Esophagus (tissue), 2 donors: ENCODE measurements around the gene NPM1. TPM values are rescaled to one million over a fixed set of nuclear protein-coding genes. Genes with fewer than 3 reads are reported as not detected.
"Not testable (repeated sequence)": the region's sequence is repeated elsewhere in the genome, so short reads cannot be mapped to it uniquely, and the experiment has no call there.

Experiments used
- H3K27ac ChIP-seq, 2 donors: one replicate each; pipeline ENCODE4 v1.5.1; 2013; ENCODE audit warnings: low read depth in 2 of 2, mild to moderate bottlenecking in 2 of 2, inconsistent platforms in 1 of 2, low read length in 1 of 2, moderate library complexity in 1 of 2
- H3K27me3 ChIP-seq, 2 donors: one replicate each; pipeline ENCODE4 v1.6.1; 2013; ENCODE audit warnings: low read length in 2 of 2, control low read depth in 1 of 2, mild to moderate bottlenecking in 1 of 2; ENCODE audit not compliant: insufficient read depth in 2 of 2, control insufficient read depth in 1 of 2
- H3K36me3 ChIP-seq, 2 donors: one replicate each; pipeline ENCODE4 v1.6.1; 2013; ENCODE audit warnings: low read length in 1 of 2; ENCODE audit not compliant: control insufficient read depth in 2 of 2, insufficient read depth in 2 of 2
- H3K4me1 ChIP-seq, 2 donors: one replicate each; pipeline ENCODE4 v1.6.1; 2013; ENCODE audit warnings: low read length in 1 of 2; ENCODE audit not compliant: control insufficient read depth in 2 of 2, insufficient read depth in 2 of 2
- H3K4me3 ChIP-seq, 2 donors: one replicate each; pipeline ENCODE4 v1.5.1; 2013; ENCODE audit warnings: low read length in 2 of 2, mild to moderate bottlenecking in 2 of 2, low read depth in 1 of 2, moderate library complexity in 1 of 2
- H3K9me3 ChIP-seq, 2 donors: one replicate each; pipeline ENCODE4 v1.6.1; 2013; ENCODE audit warnings: mild to moderate bottlenecking in 2 of 2, low read depth in 1 of 2, low read length in 1 of 2, moderate library complexity in 1 of 2; ENCODE audit not compliant: control insufficient read depth in 2 of 2, insufficient read depth in 1 of 2
- WGBS, 2 donors: extraction: QIAGEN DNeasy Blood & Tissue Kit; methylation state at CpG; one replicate each; pipeline ENCODE4 v1.1.7; 2013; 5-methylcytosine and 5-hydroxymethylcytosine counted together
- polyA plus RNA-seq, 2 donors: library from polyadenylated mRNA; stranded (reverse); fragments of 200-250 nt; gene quantifications; one replicate each; pipeline ENCODE4 v1.2.3, GENCODE V29; 2013
- donor health status: healthy with polysubstance abuse.
- donor health status: Bipolar disorder and iron deficiency.

The NPM1 gene
- polyA plus RNA-seq, 2 donors = 800 to 2,525 TPM

DNA sequence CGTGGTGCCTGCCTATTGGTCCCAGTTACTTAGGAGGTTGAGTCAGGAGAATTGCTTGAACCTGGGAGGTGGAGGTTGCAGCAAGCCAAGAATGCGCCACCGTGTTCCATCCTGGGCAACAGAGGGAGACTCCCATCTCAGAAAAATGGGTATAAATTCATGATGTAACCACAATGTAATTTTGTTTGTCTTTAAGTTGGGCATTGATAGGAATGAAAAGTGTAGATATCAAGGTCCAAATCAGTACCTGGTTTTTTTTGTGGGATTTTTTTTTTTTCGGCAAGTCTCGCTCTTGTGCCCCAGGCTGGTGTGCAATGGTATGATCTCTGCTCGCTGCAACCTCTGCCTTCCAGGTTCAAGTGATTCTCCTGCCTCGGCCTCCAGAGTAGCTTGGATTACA, 7.4 kb downstream of the NPM1 start:
- H3K9me3 ChIP-seq = no peaks in the 10 kb centered on the region
- H3K36me3 ChIP-seq = peaks cover 6 to 21% of the 10 kb centered on the region in 2 donors
- WGBS, 2 donors = 92 to 96% methylated on average over 7 of the region's 7 CpGs
- H3K4me1 ChIP-seq = peaks cover 0 to 2% of the 10 kb centered on the region in 2 donors
- no peaks in the 10 kb centered on the region for H3K27me3 ChIP-seq
- H3K4me3 ChIP-seq = no peak overlapping the region
- H3K27ac ChIP-seq = no peak overlapping the region

DNA sequence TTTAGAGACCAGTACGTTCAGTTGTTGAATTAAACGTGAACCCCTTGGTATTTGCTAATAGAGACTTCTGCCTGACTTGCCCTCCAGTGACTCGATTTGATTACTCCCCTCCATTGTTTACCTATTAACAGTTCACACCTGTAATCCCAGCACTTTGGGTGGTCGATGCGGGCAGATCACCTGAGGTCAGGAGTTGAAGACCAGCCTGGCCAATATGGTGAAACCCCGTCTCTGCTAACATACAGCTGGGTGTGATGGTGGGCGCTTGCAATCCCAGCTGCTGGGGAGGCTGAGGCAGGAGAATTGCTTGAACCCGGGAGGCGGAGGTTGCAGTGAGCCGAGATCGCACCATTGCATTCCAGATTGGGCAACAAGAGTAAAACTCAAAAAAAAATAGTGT, 8.9 kb downstream of the NPM1 start:
- not testable (repeated sequence) for H3K4me3 ChIP-seq, H3K4me1 ChIP-seq
- 84 to 89% methylated on average over 11 of the region's 11 CpGs for WGBS, 2 donors

DNA sequence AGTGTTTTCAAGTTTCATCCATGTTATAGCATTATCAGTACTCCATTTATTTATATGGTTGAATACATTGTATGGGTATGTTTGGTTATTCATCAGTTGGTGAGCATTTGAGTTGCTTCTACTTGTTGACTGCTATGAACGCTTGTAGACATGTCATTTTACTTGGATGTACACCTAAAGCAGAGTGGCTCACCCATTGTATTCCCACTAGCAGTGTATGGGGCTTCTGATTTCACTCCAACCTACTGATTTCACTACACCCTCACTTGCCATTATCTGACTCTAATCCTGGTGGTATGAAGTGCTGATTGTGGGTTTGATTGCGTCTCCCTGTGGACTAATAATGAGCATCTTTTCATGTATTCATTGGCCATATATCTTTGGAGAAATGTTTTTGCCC, 9.5 kb downstream of the NPM1 start:
- Histone ChIP-seq H3K27ac (no peak overlapping the region), H3K4me1 (no peaks in the 10 kb centered on the region), H3K36me3 (peaks cover 16 to 29% of the 10 kb centered on the region in 2 donors), H3K27me3 (no peaks in the 10 kb centered on the region), H3K4me3 (no peak overlapping the region), H3K9me3 (no peaks in the 10 kb centered on the region)
- WGBS, 2 donors = 83 to 91% methylated on average over 2 of the region's 2 CpGs

More for the DNA sequence above, 8.9 kb downstream of the NPM1 start:
- H3K36me3 ChIP-seq = peaks cover 14 to 33% of the 10 kb centered on the region in 2 donors
- not testable (repeated sequence) for H3K9me3 ChIP-seq, H3K27ac ChIP-seq, H3K27me3 ChIP-seq

DNA sequence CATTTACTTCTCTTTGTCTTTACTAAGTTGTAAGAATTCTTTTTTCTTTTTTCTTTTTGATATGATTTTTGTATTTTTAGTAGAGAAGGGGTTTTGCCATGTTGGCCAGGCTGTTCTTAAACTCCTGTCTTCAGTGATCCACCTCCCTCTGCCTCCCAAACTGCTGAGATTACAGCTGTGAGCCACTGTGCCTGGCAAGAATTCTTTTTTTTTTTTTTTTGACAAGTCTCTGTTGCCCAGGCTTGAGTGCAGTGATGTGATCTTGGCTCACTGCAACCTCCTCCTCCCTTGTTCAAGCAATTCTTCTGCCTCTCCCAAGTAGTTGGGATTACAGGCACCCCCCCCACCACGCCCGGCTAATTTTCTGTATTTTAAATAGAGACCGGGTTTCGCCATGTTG, 9.9 kb downstream of the NPM1 start:
- H3K4me1 ChIP-seq = no peaks in the 10 kb centered on the region
- H3K27ac ChIP-seq = no peak overlapping the region
- no peaks in the 10 kb centered on the region for H3K9me3 ChIP-seq
- H3K36me3 ChIP-seq = peaks cover 16 to 29% of the 10 kb centered on the region in 2 donors
- no peak overlapping the region for H3K4me3 ChIP-seq
- WGBS, 2 donors = 89 to 90% methylated on average over 4 of the region's 4 CpGs
- no peaks in the 10 kb centered on the region for H3K27me3 ChIP-seq

DNA sequence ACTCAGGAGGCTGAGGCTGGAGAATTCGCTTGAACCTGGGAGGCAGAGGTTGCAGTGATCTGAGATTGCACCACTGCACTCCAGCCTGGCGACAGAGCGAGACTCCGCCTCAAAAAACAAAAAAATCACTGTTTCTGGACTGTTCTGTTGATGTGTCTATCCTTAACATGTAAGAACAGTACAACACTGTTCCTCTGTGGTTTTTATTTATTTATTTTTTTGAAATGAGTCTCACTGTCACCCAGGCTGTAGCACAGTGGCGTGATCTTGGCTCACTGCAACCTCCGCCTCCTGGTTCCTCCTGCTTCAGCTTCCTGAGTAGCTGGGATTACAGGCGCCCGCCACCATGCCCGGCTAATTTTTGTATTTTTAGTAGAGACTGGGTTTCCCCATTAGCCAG, 11.0 kb downstream of the NPM1 start:
- WGBS, 2 donors = 92% methylated on average over 9 of the region's 9 CpGs
- H3K36me3 ChIP-seq = peaks cover 16 to 29% of the 10 kb centered on the region in 2 donors
- not testable (repeated sequence) for H3K27me3 ChIP-seq

DNA sequence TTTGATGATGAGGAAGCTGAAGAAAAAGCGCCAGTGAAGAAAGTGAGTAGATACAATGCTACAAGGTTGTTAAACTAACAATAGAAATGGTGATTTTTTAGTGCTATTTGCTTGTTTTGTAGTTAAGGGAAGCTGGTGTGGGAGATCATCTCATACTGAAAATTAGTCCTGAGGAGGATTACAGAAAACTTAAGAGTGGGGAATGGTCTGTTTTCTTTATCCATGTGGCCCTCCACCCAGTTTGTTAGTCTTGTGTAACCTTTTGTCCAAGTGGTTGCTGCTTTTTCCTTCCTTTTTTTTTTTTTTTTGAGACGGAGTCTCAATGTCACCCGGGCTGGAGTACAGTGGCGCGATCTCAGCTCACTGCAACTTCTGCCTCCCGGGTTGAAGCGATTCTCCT, 12.5 kb downstream of the NPM1 start:
- Histone ChIP-seq H3K9me3 (no peaks in the 10 kb centered on the region), H3K36me3 (peaks cover 13 to 19% of the 10 kb centered on the region in 2 donors), H3K4me1 (no peaks in the 10 kb centered on the region), H3K4me3 (no peak overlapping the region), H3K27me3 (no peaks in the 10 kb centered on the region), H3K27ac (no peak overlapping the region)
- 92% methylated on average over 7 of the region's 7 CpGs for WGBS, 2 donors

More for the DNA sequence above, 11.0 kb downstream of the NPM1 start:
- not testable (repeated sequence) for H3K27ac ChIP-seq, H3K4me1 ChIP-seq, H3K9me3 ChIP-seq, H3K4me3 ChIP-seq

DNA sequence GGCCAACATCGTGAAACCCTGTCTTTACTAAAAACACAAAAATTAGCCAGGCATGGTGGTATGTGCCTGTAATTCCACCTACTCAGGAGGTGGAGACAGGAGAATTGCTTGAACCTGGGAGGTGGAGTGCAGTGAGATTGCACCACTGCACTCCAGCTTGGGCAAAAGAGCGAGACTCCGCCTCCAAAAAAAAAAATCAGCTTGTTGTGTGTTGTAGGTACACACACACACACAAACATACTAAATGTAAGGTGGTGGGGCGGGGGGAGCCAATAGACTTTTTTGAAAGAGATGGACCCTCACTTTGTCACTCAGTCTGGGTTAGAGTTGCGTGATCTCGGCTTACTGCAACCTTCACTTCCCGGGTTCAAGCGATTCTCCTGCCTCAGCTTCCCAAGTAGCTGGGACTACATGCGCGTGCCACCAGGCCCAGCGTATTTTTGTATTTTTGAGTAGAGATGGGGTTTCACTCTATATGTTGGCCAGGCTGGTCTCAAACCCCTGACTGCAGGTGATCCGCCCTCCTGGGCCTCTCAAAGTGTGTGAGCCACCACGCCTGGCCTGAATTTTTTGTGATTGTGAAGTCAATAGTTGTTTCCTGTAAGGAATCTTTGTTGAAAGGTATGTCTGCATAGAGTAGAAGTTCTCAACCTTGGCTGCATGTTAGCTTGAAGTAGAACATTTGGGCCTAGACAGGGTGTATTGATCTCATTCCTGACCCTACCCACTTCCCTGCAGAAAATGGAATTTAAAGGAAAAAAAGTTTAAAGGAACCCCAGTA, 13.7 kb downstream of the NPM1 start:
- no peaks in the 10 kb centered on the region for H3K9me3 ChIP-seq
- WGBS, 2 donors = 96 to 97% methylated on average over 13 of the region's 13 CpGs
- no peak overlapping the region for H3K27ac ChIP-seq
- H3K27me3 ChIP-seq = no peaks in the 10 kb centered on the region
- no peak overlapping the region for H3K4me3 ChIP-seq
- peaks cover 13 to 15% of the 10 kb centered on the region in 2 donors for H3K36me3 ChIP-seq
- H3K4me1 ChIP-seq = no peaks in the 10 kb centered on the region

DNA sequence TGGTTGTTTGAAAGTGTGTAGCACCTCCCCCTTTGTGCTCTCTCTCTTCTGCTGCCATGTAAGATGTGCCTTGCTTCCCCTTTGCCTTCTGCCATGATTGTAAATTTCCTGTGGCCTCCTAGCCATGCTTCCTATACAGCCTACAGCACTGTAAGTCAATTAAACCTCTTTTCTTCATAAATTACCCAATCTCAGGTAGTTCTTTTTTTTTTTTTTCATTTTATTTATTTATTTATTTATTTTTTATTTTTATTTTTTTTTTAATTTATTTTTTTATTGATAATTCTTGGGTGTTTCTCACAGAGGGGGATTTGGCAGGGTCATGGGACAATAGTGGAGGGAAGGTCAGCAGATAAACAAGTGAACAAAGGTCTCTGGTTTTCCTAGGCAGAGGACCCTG, 15.1 kb downstream of the NPM1 start:
- not testable (repeated sequence) for H3K4me3 ChIP-seq, H3K27me3 ChIP-seq, H3K9me3 ChIP-seq, H3K4me1 ChIP-seq, H3K27ac ChIP-seq
- peaks cover 12 to 13% of the 10 kb centered on the region in 2 donors for H3K36me3 ChIP-seq

DNA sequence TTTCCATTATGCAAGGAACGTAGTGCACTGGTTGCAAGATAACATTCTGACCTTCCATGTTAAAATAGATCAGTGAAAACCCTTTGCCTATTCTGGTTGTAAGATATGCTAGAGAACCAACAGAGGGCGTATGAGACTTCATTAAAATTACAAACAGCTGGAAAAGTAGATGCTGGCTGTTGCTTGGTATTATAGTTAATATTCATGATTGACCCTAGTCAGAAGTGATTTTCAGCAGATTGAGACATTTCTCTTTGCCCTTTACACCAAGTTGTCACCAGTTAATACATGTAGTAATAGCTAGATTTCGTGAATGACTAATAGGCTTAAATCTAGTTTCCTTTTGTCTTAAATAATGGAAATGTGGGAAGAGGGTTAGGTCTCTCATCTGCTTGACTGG, 18.0 kb downstream of the NPM1 start:
- H3K36me3 ChIP-seq = peaks cover 6 to 11% of the 10 kb centered on the region in 2 donors
- H3K27me3 ChIP-seq = no peaks in the 10 kb centered on the region
- H3K4me3 ChIP-seq = no peak overlapping the region
- H3K4me1 ChIP-seq = no peaks in the 10 kb centered on the region
- H3K9me3 ChIP-seq = no peaks in the 10 kb centered on the region
- WGBS, 2 donors = 52 to 64% methylated on average over 3 of the region's 3 CpGs
- no peak overlapping the region for H3K27ac ChIP-seq

DNA sequence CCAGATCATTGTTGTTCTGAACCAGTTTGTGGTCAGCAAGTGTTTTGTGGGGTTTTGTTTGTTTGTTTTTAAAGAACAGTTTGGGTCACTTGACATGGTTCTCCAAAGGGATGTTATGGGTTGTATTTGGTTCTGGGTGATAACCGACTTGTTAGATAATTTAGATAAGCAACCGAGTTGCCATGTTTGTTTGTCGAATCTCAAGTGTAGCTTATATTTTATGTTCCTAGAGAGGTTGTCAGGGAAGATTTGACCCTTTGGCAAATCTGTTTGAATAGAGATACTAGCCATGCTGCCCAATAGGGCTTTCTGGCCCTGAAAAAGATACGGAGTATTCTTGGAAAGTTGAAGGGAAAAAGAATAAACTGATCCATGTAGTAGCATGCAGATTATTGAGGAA, 19.6 kb downstream of the NPM1 start:
- H3K36me3 ChIP-seq = peaks cover 0 to 6% of the 10 kb centered on the region in 2 donors
- H3K27ac ChIP-seq = no peak overlapping the region

More for the DNA sequence above, 19.6 kb downstream of the NPM1 start:
- no peak overlapping the region for H3K4me3 ChIP-seq
- no peaks in the 10 kb centered on the region for H3K4me1 ChIP-seq
- H3K9me3 ChIP-seq = no peaks in the 10 kb centered on the region
- no peaks in the 10 kb centered on the region for H3K27me3 ChIP-seq
- WGBS, 2 donors = 74 to 82% methylated on average over 4 of the region's 4 CpGs
